ENCODE data around the gene P4HA2. TPM values are rescaled to one million over a fixed set of nuclear protein-coding genes. Genes with fewer than 3 reads are reported as not detected.

Gene P4HA2
- total RNA-seq, 1 experiment from 2014 or later, result 43.6 TPM

DNA sequence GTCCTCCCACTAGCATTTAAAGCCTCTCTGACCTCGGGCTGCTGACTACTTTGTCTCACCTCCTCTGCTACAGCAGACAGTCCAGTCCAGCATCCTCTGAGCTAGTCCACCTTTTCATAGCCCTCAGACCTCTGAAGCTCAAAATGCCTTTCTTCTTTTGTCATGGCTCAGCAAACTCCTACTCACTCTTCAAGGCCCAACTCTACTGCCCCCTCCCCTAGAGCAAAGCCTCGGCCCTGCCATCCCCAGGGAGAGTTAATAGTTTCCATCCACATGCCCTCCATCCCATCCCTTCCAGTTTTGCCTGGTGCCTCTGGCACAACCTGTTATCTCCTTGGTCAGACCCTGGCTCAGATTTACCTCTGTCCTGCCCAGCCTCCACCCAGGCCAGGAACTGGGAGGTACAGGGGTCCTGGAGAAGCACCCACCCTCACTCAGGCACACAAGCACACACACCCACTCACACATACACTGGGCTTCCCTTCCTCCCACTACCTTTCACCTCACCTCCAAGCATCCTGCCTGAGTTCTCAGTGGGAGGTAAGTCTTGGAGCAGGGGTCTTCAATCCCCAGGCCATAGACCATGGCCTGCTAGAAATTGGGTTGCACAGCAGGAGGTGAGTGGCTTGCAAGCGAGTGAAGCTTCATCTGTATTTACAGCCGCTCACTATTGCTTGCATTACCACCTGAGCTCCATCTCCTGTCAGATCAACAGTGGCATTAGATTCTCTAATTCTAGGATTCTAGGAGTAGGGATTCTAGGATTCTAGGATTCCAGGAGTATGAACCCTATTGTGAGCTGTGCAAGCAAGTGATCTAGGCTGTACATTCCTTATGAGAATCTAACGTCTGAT, 47.9 kb upstream of the P4HA2 start:
- intact Hi-C loops (cut with micrococcal nuclease), result no loop called here
- no peak overlapping the region for H3K4me2 ChIP-seq (ENCODE audit: low read length)
- no TSS peak for BruUV-seq (replicated peaks)
- no peaks in the 10 kb centered on the region for H3K27me3 ChIP-seq (ENCODE audit: low read length)
- CTCF ChIA-PET, result no interaction called here
- no peaks in the 10 kb centered on the region for H3K79me2 ChIP-seq (ENCODE audit: low read length)
- DNase-seq (no peak), ATAC-seq (no peak)
- POLR2A ChIA-PET (ENCODE audit: unreplicated experiment), result no interaction called here
- H3K36me3 ChIP-seq (ENCODE audit: low read depth, low read length), result no peaks in the 10 kb centered on the region
- no peak for TF ChIP-seq EZH2 (IDR thresholded peaks at IDR 0.05; ENCODE audit: low read length, unreplicated experiment)
- TF ChIP-seq, protein P1, sequence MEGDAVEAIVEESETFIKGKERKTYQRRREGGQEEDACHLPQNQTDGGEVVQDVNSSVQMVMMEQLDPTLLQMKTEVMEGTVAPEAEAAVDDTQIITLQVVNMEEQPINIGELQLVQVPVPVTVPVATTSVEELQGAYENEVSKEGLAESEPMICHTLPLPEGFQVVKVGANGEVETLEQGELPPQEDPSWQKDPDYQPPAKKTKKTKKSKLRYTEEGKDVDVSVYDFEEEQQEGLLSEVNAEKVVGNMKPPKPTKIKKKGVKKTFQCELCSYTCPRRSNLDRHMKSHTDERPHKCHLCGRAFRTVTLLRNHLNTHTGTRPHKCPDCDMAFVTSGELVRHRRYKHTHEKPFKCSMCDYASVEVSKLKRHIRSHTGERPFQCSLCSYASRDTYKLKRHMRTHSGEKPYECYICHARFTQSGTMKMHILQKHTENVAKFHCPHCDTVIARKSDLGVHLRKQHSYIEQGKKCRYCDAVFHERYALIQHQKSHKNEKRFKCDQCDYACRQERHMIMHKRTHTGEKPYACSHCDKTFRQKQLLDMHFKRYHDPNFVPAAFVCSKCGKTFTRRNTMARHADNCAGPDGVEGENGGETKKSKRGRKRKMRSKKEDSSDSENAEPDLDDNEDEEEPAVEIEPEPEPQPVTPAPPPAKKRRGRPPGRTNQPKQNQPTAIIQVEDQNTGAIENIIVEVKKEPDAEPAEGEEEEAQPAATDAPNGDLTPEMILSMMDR (conservative IDR thresholded peaks at IDR 0.05; ENCODE audit: low read depth, low read length), result no peak
- H3K9me2 ChIP-seq (replicated peaks; ENCODE audit: low read length), result no peaks in the 10 kb centered on the region
- no peaks in the 10 kb centered on the region for H3F3A ChIP-seq (ENCODE audit: low read length, unreplicated experiment)
- H3K27ac ChIP-seq (ENCODE audit: low read length), result no peak overlapping the region
- no peaks in the 10 kb centered on the region for H3K4me1 ChIP-seq (ENCODE audit: insufficient read depth, low read length)
- no peak overlapping the region for H2AFZ ChIP-seq (ENCODE audit: low read length)
- no peaks in the 10 kb centered on the region for H3K9me3 ChIP-seq (ENCODE audit: low read length)
- H4K20me1 ChIP-seq (ENCODE audit: low read length), result no peaks in the 10 kb centered on the region
- no peak overlapping the region for H3K4me3 ChIP-seq (ENCODE audit: low read length)
- H3K9ac ChIP-seq (ENCODE audit: low read length), result no peak overlapping the region

DNA sequence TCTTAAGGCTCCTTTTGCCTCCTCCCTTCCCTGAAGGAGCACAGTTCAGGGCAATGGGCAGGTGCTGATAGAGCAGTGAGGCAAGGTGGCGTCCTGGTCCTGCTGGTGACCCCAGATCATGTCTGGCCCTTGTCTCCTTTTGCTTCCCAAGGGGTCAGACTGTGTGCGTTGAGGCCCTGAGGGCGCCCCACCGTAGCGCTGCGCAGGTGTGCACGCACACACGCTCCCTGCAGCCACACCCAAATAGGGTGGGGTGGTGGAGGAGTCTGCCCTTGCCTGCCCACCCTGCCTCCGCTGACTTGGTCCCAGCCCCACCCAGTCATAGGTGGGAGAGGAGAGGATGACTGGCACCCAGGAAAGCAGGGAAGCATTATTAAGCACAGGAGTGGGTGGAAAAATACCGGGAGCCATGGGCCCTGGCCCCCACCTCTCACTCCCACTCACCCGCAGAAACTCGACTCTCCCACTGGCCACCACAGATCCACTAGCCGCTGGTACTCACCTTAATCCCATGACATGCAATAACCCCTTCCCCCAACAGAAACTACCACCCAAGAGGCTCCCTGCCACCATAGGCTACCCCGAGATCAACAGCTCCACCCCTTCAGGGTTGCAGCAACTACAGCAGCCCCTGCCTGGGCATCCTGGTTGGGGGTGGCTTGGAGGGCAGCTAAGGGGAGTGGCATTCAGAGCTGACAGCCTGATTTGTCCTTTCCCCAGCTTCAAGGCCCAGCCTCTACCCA, 46.6 kb upstream of the P4HA2 start:
- Histone ChIP-seq H3K4me2 (ENCODE audit: low read length) (no peak overlapping the region), H3K4me1 (ENCODE audit: insufficient read depth, low read length) (no peaks in the 10 kb centered on the region), H3F3A (ENCODE audit: low read length, unreplicated experiment) (no peaks in the 10 kb centered on the region), H2AFZ (ENCODE audit: low read length) (no peak overlapping the region), H3K9me2 (replicated peaks; ENCODE audit: low read length) (no peaks in the 10 kb centered on the region), H3K9ac (ENCODE audit: low read length) (no peak overlapping the region), H4K20me1 (ENCODE audit: low read length) (no peaks in the 10 kb centered on the region), H3K36me3 (ENCODE audit: low read depth, low read length) (no peaks in the 10 kb centered on the region), H3K9me3 (ENCODE audit: low read length) (no peaks in the 10 kb centered on the region), H3K27me3 (ENCODE audit: low read length) (no peaks in the 10 kb centered on the region), H3K4me3 (ENCODE audit: low read length) (no peak overlapping the region), H3K79me2 (ENCODE audit: low read length) (no peaks in the 10 kb centered on the region), H3K27ac (ENCODE audit: low read length) (no peak overlapping the region)
- DNase-seq, result no peak
- intact Hi-C loops (cut with micrococcal nuclease), result no loop called here
- BruUV-seq (replicated peaks), result no TSS peak
- ATAC-seq, result no peak
- POLR2A ChIA-PET (ENCODE audit: unreplicated experiment), result no interaction called here
- TF ChIP-seq EZH2 (IDR thresholded peaks at IDR 0.05; ENCODE audit: low read length, unreplicated experiment) (no peak), EZH2phosphoT487 (IDR thresholded peaks at IDR 0.05; ENCODE audit: borderline replicate concordance, low read length) (no peak)
- TF ChIP-seq, protein P1 (conservative IDR thresholded peaks at IDR 0.05; ENCODE audit: low read depth, low read length), result no peak
- CTCF ChIA-PET, result no interaction called here

DNA sequence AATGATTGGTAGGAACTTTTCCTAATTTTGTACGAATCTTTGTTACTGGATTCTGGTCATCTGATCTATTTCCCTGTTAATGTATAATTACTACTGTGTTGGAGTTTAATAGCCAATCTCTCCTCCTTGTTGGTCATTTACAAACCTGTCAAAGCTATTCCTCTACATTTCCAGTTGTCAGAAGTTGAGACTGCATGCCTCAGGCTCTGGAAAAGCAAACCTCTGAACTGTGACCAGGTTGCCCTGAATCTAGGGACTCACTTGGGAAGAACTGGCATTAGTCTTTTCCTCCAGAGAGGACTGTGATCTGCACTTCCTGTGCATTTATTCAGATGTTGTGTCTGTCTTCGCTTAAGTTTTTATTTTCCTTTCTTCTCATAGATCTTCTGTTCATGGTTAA, 46.0 kb upstream of the P4HA2 start:
- H4K20me1 ChIP-seq (ENCODE audit: low read length), result no peaks in the 10 kb centered on the region
- H3K27me3 ChIP-seq (ENCODE audit: low read length), result no peaks in the 10 kb centered on the region
- H3K4me2 ChIP-seq (ENCODE audit: low read length), result no peak overlapping the region
- H3K27ac ChIP-seq (ENCODE audit: low read length), result no peak overlapping the region
- H3F3A ChIP-seq (ENCODE audit: low read length, unreplicated experiment), result no peaks in the 10 kb centered on the region
- no peaks in the 10 kb centered on the region for H3K9me3 ChIP-seq (ENCODE audit: low read length)
- no peaks in the 10 kb centered on the region for H3K4me1 ChIP-seq (ENCODE audit: insufficient read depth, low read length)
- no peak overlapping the region for H3K9ac ChIP-seq (ENCODE audit: low read length)
- no peaks in the 10 kb centered on the region for H3K36me3 ChIP-seq (ENCODE audit: low read depth, low read length)
- no peak for ATAC-seq
- ChIA-PET POLR2A (ENCODE audit: unreplicated experiment) (no interaction called here), CTCF (no interaction called here)
- H3K79me2 ChIP-seq (ENCODE audit: low read length), result no peaks in the 10 kb centered on the region
- TF ChIP-seq, protein P1 (conservative IDR thresholded peaks at IDR 0.05; ENCODE audit: low read depth, low read length), result no peak
- TF ChIP-seq EZH2 (IDR thresholded peaks at IDR 0.05; ENCODE audit: low read length, unreplicated experiment) (no peak), EZH2phosphoT487 (IDR thresholded peaks at IDR 0.05; ENCODE audit: borderline replicate concordance, low read length) (no peak)
- no peak for DNase-seq
- H3K4me3 ChIP-seq (ENCODE audit: low read length), result no peak overlapping the region
- no TSS peak for BruUV-seq (replicated peaks)
- intact Hi-C loops (cut with micrococcal nuclease), result no loop called here
- H2AFZ ChIP-seq (ENCODE audit: low read length), result no peak overlapping the region
- no peaks in the 10 kb centered on the region for H3K9me2 ChIP-seq (replicated peaks; ENCODE audit: low read length)
